Activated naive CD4-positive, alpha-beta T cell treated with Interleukin-2 at 50 U/mL for 16 hours (primary cell): ENCODE results near the gene CSNK1D.
A peak's percentile ranks its signal among the peaks of the same experiment; 100 is the strongest.

ENCODE experiments used
- DNase-seq: peaks from one replicate; pipeline ENCODE4 v3.0.0-alpha.2; 2020

CSNK1D gene

GRCh38 chr17:82238472-82239201 lies 34.9 kb downstream of the CSNK1D start:
- DNase-seq = peak; percentile 78

GRCh38 chr17:82237746-82238471 lies 35.6 kb downstream of the CSNK1D start:
- DNase-seq = no peak

GRCh38 chr17:82237083-82237745 lies 36.3 kb downstream of the CSNK1D start:
- DNase-seq = no peak

GRCh38 chr17:82236142-82236971 lies 37.1 kb downstream of the CSNK1D start:
- peak; percentile 73 for DNase-seq

GRCh38 chr17:82235775-82236141 lies 37.7 kb downstream of the CSNK1D start:
- no peak for DNase-seq

DNA sequence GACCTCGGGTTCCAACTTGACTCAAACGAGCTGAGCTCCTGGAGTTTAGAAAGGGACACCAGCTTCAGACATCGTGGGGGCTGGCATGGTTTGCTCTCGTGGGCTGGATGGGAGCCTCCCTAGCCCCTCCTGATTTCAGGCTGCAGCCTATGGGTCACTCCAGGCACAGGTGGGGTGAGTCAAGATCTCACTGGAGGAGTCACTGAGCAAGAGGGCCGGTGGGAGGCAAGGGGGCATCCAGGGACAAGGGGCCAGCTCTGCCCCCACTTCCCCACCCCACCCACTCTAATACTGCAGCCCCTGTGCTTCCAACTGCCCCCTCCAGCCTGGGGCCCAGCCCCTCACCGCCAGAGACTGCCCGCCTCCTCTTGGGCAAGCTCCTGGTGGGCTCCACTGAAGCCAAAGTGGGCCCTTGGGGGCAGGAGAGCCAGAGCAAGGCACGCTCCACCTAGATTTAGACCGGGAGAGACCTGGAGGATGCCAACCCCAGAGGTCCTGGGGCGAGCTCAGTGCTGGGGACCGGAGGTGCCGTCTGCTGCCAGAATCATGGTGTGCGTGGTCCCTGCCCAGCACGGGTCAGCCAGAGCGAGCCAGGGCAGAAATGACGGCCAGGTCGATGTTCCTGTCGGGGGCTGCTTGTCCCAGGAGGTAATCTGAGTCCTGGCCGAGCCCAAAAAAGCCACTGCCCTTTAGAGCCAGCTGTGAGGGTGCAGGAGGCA lies 38.3 kb downstream of the CSNK1D start:
- no peak for DNase-seq

DNA sequence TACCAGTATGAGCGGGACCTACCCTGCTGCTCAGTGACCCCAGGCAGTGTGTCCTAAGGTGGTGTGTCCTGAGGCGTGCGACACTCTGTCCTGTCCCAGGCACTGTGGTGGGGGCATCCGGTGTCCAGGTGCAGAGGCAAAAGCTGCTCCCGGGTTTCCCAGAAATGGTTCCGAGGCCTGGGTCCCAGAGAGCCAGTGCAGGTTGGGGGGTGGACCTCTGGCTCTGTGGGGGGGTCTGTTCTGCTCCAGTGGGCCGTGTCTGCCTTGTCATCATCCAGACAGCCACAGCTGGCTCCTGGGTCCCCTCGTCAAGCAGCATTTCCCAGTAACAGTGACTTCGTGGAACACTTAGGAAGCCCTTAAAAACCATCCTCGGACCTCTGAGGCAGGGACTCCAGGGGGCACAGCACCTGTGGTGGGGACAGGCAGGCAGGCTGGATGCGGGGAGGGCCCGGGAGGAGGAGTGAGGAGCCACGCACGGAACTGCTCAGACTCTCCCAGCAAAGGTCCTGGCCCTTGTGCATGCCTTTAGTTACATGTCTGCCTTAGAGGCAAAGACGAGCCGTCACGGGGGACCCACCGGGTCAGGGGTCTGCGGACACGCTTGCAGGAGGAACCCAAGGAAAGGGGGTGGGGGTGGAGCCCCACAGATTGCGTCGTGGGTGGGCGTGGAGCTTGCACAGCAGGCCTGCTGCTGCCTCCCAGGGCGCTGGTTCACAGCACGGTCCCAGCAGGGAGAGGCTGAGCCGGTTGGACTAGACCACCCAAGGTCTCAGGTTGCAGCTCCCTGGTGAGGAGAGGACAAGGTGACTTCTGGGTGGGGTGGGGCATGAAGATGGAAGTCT lies 39.1 kb downstream of the CSNK1D start:
- no peak for DNase-seq

DNA sequence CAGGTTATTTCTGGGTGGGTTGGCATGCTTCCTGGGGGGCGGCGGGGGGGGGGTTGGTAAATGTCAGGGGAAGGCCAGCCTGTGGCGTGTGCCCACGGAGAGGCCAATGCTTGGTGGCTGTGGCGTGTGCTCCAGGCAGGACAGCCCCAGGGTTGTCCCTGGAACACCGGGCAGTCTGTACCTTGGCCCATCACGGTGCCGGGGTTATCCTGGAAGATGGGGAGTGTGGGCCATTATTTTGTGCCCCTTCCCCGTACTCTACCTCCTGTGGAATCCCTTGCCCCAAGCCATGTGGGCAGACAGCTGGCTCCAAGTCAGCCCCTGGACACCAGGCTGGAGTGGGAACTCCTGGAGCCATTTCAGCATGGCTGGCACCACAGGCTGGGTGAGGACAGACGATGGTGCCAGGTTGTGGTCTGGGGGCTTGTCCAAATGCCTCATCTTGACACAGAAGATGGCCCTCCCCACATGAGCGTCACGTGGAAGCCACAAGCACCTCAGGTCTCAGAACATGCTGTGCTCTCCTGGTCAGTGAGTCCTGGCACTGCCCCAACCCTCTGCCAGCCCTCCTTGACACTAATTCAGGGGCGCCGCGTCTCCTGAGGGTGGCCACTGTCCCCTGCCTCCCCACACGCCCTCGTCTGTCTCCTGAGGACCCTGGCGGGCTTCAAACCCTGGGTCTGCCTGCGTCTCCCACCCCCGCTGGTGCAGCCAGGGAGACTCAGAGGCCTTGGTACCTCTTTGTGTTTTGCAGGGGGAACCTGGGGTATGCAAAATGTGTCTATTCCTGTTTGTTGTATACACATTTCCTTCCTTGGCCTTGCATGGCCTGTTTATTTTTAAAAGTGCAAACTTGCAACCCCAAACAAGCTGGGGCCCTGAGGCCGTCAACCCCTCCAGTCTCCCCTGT lies 40.4 kb downstream of the CSNK1D start:
- DNase-seq = no peak

DNA sequence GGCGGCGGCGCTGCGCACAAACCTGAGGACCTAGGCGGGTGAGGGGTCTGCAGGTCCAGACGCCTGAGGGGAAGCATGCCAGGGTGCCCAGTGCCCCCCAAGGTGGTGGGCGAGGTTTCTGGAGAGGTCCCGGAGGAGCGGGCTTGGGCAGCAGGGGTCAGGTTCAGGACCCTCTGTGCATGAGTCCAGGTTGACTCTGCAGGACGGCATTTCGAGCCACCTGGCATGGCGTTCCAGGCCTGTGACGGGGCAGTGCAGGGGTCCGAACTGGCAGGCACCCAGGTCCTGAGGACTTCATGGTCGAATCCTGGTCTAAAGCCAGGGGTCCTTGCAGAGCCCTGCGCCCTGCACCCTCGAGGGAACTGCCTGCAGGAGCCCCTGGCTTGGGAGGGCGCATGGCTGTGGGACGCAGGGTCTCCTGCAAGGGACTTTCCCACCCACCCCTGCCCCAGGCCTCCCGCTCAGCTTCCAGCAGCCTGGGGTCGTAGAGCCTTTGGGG lies 41.1 kb downstream of the CSNK1D start:
- DNase-seq = no peak

- no peak for DNase-seq
Observed at GRCh38 chr17:82231562-82232321, 41.8 kb downstream of the CSNK1D start.

DNA sequence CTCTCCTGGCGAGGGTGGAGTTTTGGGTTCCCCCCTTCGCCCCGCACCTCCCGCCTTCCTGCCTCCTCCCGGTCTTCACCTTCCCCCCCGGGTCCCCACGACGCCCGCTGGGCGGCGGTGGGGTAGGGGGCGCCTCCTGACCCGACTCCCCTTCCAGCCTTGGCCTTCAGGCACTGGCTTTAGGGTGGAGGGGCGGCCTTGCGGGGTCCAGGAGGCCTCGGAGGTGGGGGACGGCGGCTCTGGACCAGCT lies 42.3 kb downstream of the CSNK1D start:
- DNase-seq = no peak

- DNase-seq = peak; percentile 58
Observed at GRCh38 chr17:82230609-82231311, 42.7 kb downstream of the CSNK1D start.

DNA sequence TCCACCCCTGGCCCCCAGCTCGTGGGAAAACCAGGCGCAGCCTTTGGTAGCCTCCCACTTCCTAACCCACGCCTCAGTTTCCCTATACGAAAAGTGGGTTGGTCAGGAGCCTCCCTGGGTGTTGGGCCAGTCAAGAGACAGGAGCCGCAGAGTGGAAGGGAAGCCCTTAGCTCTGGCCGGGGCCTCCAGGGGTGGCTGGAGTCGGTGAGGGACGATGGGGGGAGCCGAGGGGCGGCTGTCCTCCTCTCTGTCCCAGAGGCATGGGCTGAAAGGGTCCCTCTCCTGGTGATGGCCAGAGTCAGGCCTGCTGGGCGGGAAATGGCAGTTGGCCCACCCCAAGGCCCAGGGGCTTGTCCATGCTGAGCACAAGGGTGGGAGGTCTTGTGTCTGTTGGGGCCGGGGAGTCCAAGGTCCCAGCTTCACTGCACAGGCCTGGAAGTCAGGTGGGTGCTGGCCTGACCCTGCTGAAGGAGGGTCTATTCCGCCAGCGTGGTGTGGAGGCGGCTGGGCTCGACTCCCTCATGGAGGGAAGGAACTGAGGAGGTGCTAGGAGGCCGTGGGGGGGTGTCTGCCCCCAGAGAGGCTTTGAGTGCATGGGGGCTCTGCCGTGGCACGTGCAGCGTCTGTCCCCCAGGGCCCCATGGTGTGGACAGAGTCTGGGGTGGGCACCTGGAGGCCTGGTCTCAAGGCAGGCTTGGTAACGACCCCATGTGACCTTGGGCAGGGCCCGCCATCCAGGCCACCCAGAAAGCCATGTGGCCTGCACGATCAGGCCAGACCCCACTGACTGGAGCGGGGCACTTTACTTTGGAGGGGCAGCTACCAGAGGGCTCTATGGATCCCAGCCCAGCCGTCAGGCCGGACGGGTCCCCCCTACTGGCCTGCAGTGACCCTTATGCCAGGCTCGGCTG lies 43.5 kb downstream of the CSNK1D start:
- DNase-seq = no peak

GRCh38 chr17:82228842-82229697 lies 44.4 kb downstream of the CSNK1D start, which contains the start of gene SLC16A3:
SLC16A3 (plus strand) TSS chr17:82229042; CDS start chr17:82236009, 6,967 bp downstream.
- DNase-seq = peak; percentile 60

- DNase-seq = peak; percentile 56
Observed at GRCh38 chr17:82228278-82228841, 45.1 kb downstream of the CSNK1D start.

DNA sequence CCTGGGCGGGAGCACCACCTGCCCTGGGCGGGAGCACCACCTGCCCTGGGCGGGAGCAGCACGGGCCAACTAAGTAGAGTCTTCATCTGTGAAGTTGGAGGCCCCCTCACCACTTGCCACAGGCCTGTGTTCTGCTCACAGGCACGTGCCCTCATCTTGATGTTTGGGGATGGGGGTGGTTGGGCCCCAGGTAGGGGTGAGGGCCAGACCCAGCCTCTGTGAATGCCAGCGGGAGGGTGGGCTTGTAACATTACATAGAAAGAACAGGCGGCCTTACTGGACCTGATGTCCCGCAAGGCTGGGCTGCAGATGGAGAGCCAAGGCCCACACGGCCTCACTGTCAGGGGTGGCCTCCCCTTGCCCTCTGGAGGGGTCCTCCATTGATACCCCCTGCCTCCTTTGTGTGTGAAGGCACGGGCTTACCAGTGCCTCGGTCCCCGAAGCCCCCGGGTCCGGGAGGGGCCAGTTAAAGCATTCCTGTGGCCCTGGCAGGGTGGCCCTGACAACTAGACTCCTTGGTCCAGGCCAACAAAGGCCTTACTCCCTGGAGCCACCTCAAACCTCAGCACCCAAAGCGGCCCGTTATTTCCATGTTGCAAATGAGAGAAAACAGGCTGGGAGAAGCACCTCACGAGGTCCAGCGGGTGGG lies 45.7 kb downstream of the CSNK1D start:
- DNase-seq = no peak
